Measurements from ENCODE around the gene TMEM150C.

The TMEM150C gene

GRCh38 chr4:82561786-82562563 lies at the start of gene TMEM150C:
Gene TMEM150C, minus strand, starts transcription at chr4:82561988. Its CDS starts 57,331 bp downstream, at chr4:82504657.
- DNase-seq = no peak

GRCh38 chr4:82611527-82611926 lies 49.7 kb upstream of the TMEM150C start:
- DNase-seq = no peak

- no peak for DNase-seq
Measured at GRCh38 chr4:82610041-82610440, 48.3 kb upstream of the TMEM150C start.

GRCh38 chr4:82606622-82607021 lies 44.8 kb upstream of the TMEM150C start:
- no peak for DNase-seq

- no peak for DNase-seq
Measured at GRCh38 chr4:82604522-82604921, 42.7 kb upstream of the TMEM150C start.

GRCh38 chr4:82601242-82602015 lies 39.6 kb upstream of the TMEM150C start:
- DNase-seq = no peak

- peak; percentile 21 for DNase-seq
Measured at GRCh38 chr4:82599336-82599735, 37.5 kb upstream of the TMEM150C start.

- no peak for DNase-seq
Measured at GRCh38 chr4:82594456-82594855, 32.7 kb upstream of the TMEM150C start.

GRCh38 chr4:82593411-82593810 lies 31.6 kb upstream of the TMEM150C start:
- DNase-seq = no peak

- no peak for DNase-seq
Measured at GRCh38 chr4:82592639-82593038, 30.9 kb upstream of the TMEM150C start.

- peak; percentile 66 for DNase-seq
Measured at GRCh38 chr4:82591592-82591991, 29.8 kb upstream of the TMEM150C start.

GRCh38 chr4:82589756-82590155 lies 28.0 kb upstream of the TMEM150C start:
- no peak for DNase-seq

- no peak for DNase-seq
Measured at GRCh38 chr4:82588771-82589270, 27.0 kb upstream of the TMEM150C start.

- no peak for DNase-seq
Measured at GRCh38 chr4:82587826-82588540, 26.2 kb upstream of the TMEM150C start.

- DNase-seq = no peak
Measured at GRCh38 chr4:82585690-82586435, 24.1 kb upstream of the TMEM150C start.

- no peak for DNase-seq
Measured at GRCh38 chr4:82584931-82585330, 23.1 kb upstream of the TMEM150C start.

- no peak for DNase-seq
Measured at GRCh38 chr4:82583897-82584587, 22.3 kb upstream of the TMEM150C start.

GRCh38 chr4:82579932-82580331 lies 18.1 kb upstream of the TMEM150C start:
- no peak for DNase-seq

- no peak for DNase-seq
Measured at GRCh38 chr4:82578935-82579334, 17.1 kb upstream of the TMEM150C start.

GRCh38 chr4:82577451-82577850 lies 15.7 kb upstream of the TMEM150C start:
- no peak for DNase-seq

- no peak for DNase-seq
Measured at GRCh38 chr4:82569727-82570126, 7.9 kb upstream of the TMEM150C start.

GRCh38 chr4:82569076-82569475 lies 7.3 kb upstream of the TMEM150C start:
- no peak for DNase-seq

Data from SHP77 treated with DMSO at 0.1 percent for 48 hours (cell line).